GM21381 (cell line): ENCODE results near the gene LCORL.
"Not testable (repeated sequence)": the region's sequence is repeated elsewhere in the genome, so short reads cannot be mapped to it uniquely, and the experiment has no call there.

Experiments
- ATAC-seq: cut with Tn5 transposase; IDR thresholded peaks from one replicate; pipeline ENCODE4 v1.9.1; 2021; ENCODE audit warnings: mild to moderate bottlenecking, moderate library complexity; ENCODE audit not compliant: unreplicated experiment

LCORL gene

DNA sequence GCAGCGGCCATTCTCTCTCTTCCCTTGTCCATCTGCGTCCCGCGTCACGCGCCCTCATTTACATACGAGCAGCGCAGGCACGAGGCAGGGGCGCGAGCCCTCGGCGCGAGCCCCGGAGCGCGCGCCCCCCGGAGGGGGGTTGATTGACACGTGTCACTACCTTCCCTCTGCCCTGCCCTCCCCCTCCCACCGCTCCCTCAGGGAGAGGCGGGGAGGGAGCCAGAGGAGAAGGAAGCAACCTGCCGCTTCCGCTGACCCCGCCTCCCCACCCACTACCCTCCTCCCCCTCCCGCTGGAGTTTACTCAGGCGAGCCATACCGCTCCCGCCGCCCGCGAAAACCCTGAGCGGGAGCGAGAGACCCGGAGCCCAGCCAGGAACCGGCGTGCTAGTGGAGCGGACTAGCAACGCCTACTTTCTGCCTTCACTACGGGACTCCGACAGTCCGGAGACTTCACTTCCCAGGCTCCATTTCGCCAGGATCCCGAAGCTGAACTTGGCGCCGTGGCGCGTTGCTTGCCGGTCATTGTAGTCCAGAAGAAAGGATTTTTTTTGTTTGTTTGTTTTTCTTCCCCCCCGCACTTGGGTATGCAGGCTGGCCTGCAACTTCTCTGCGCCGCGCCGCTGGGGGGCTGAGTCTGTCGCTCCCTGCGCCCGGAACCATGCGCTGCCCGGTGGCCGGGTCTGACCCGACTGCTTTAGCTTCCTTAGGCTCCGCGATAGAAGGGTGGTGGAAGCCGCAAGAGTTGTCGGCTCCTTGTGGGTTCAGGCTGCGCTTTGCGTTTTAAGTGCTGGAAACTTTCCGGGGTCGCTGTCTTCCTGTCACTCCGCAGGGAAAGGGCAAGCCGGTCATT is at the start of gene LCORL:
Gene LCORL (minus strand): TSS at position 36 of the 852 bp plus-strand sequence. CDS start 4 bp downstream, at position 32.
- peak; percentile 74 for ATAC-seq

- no peak for ATAC-seq
Measured at GRCh38 chr4:18069810-18070209, 48.3 kb upstream of the LCORL start.

DNA sequence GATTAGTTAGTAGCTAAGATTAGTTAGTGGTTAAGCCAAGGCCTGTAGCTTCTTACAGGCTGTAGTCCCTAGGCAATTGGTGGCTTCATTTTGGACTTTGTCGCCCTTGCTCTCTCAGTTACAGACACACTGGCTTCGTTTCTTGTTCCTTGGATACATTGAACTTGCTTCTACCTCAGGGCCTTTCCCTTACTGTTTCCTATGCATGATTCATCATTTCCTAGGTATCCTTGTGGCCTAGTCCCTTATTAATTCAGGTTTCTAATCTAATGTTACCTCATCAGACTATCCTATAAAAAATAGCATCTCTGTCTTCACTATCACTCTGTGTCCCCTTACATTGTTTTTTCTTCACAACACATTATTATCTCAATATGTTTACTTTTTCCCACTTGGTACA is 45.5 kb upstream of the LCORL start:
- no peak for ATAC-seq

- ATAC-seq: no peak
Measured at GRCh38 chr4:18063079-18063478, 41.5 kb upstream of the LCORL start.

DNA sequence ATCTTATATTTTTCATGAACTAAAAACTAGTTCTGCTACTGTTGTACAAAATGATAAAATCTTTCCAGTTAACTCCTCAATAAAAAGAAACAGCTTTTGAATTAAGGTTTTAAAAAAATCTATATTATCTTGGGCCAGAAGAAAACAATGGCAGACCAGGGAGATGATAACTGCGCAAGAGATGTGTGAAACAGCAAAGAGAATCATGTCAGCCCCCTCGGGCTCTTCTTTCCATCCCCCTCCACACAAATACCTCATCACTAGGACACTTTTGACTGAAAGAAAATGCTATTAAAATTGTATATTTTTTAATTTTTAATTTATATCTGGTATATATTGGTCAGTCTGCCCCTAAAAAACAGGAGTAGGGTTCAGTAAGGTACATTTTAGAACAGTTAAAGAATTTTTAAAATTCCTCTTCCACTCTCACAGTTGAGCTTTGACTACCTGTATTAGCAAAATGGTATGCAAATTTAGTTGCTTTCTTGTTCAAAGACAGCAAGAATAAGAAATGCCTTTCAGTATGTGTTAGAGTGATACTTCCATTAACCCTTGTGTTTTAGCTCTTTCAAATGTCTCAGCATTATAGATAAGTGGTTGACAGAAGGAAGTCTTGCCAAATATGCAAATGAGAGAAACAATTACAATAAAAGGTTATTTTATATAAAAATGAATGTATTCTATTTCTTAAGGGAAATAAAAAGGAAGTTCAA is 36.4 kb upstream of the LCORL start:
- ATAC-seq: peak; percentile 56

DNA sequence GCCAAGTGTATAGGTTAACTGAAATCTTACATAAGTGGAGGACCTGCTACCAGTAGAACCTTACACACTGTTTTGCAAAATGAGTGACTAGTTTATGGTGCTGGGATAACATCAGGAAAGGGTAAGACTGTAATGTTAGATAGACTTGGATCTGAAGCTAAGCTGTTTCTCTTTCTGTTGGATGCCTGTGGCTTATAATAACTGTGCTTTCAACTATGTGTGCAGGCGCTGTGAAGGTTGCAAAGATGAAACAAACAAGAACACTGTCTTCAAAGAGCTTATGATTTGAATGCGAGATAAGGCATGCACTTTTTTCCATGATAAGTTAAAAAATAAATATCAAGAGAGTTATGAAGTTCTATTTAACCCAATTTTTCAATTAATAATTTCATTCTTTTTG is 34.5 kb upstream of the LCORL start:
- no peak for ATAC-seq

DNA sequence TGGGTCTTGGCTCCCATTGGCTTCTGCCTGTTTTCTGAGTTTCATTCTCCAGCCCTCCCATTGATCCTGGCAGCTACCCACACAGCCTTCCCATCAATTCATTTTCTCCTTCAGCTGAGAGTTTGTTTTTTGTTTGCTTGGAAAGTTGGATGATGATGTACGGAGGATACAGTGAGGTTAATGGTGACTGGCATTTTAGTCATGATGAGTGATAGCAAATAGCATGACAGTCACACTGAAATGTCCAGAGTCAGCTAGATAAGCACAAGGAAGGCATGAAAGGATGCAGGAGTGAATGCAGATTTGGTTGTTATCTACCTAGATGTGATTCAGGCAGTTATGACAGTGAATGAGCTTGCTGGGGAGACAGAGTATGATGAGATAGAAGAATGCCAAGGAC is 30.6 kb upstream of the LCORL start:
- ATAC-seq: no peak

DNA sequence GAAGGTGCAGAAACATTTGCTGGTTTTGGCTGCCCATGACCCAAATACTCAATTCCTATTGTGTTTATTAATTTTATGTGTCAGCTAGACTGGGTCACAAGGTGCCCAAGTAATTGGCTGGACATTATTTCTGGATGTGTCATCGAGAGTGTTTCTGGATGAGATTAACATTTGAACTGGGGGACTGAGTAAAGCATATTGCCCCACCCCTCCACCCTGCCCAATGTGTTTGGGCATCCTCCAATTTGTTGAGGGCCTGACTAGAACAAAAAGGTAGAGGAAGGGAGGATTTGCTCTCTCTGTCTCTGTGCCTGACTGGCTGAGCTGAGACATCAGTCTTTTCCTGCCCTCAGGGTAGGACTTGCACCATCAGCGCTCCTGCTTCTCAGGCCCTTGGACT is 29.7 kb upstream of the LCORL start:
- ATAC-seq: no peak

DNA sequence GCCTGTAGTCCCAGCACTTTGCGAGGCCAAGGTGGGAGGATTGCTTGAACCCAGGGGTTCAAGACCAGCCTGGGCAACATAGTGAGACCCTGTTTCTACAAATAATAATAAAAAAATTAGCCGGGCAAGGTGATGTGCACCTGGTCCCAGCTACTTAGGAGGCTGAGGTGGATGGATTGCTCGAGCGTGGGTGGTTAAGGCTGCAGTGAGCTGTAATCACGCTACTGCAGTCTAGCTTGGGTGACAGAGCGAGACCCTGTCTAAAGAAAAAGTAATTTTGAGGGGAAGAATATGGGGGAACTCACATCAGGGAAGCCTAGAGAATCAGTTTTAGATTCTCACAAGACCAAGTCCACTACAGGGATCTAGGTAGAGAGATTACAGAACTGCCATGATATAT is 28.9 kb upstream of the LCORL start:
- no peak for ATAC-seq

DNA sequence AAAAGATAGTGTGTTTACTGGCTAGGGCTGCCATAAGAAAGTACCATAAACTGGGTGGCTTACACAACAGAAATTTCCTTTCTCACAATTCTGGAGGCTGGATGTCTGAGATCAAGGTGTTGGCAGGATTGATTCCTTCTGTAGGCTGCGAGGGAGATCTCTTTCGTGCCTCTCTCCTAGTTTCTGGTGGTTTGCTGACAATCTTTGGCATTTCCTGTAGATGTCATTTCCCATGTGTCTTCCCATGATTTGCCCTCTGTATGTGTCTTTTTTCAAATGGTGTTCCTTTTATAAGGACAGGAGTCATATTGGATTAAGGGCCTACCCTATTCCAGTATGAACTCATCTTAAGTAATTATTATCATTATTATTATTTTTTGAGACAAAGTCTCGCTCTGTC is 27.9 kb upstream of the LCORL start:
- no peak for ATAC-seq

DNA sequence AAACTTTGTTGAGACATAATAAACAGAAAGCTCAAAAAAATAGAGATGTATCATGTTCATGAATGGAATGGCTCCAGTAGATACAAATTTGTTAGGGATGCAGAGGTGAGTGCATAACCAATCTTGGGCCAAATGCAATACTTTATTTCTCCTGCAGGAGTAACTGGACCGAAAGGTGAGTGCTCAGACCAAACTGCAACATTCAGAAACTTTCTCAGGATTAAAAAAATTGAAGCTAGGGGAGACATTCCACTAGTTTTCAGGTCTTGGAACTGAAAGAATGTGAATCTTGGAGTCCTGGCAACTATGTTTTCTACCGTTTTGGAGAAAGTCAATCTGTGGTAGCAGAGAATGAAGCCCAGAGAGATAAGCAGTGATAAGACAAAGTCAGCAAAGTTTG is 21.2 kb upstream of the LCORL start:
- no peak for ATAC-seq

GRCh38 chr4:18042012-18042411 is 20.5 kb upstream of the LCORL start:
- no peak for ATAC-seq

DNA sequence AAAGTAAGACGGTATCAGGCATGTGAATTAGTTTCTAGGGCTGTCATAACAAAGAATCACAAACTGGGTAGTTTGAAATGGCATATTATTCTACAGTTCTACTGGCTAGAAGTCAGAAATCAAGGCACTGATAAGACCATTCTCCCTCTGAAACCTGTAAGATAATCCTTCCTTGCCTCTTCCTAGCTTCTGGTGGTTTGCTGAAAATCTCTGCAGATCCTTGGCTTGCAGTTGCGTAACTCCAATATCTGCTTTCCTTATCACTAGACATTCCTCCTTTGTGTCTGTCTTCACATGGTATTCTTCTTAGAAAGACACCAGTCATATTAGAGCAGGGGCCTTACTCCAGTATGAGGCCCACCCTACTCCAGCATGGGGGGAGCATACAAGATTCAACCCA is 19.6 kb upstream of the LCORL start:
- ATAC-seq: no peak

DNA sequence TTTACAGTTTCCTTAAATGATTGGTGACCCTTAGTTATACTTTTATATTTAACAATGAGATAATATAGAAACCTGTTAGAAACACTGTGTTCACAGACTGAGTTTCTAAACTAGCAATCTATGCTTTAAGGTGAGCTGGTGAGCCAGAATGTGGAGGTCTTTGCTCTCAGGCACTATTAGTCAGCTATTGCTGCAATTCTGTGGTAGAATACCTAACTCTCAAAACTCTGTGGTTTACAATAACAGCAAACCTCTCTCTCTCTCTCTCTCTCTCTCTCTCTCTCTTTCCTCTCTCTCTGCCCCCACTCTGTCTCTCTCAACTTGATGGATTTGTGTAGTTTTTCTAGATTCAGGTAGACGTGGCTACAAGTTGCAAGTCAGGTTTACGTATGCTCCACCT is 17.6 kb upstream of the LCORL start:
- ATAC-seq: peak; percentile 63

DNA sequence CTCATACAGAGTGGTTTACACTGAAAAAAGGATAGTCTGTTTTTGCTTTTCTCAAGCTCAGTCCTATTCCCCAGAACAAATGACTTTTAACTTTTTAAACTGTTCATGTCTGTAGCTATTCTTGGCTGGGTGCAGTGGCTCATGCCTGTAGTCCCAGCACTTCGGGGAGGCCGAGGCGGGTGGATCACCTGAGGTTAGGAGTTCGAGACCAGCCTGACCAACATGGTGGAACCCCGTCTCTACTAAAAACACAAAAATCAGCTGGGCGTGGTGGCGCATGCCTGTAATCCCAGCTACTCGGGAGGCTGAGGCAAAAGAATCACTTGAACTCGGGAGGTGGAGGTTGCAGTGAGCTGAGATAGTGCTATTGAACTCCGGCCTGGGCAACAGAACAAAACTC is 14.8 kb upstream of the LCORL start:
- ATAC-seq: not testable (repeated sequence)

DNA sequence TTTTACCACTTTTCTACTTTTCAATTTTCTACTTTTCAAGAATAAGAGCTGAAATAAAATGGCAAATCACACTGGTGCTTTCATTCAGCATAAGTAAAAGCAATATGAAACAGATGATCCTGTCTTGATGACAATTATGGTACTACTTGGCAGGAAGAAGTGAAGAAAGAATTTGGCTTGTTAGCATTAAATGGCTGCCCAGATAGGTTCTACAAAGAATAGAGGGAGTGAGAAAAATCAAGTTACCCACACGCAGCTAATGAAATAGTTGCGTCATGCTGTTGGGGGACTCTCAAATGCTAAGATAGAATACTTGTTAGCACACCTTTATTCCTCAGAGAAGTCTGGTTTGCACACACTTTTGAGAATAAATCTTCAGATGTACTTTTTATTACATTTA is 12.5 kb upstream of the LCORL start:
- no peak for ATAC-seq

GRCh38 chr4:18033111-18034085 is 11.8 kb upstream of the LCORL start:
- no peak for ATAC-seq

DNA sequence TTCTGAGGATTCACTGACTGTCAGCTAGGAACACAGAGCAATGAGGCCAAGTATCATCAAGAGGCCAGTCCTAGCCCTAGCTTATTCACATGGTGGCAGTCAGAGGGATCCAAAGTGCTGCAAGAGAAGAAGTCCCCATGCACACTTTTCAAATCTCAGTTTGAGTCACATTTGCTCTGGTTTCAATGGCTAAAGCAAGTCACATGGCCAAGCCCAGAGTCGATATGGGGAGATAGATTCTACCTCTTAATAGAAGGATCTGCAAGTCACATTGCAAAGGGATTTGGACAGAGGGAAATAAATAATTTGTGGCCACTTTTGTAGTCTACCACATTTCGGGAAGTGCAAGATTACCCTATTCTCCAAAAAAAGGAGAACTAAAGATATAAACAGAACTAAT is 3.7 kb upstream of the LCORL start:
- ATAC-seq: no peak

DNA sequence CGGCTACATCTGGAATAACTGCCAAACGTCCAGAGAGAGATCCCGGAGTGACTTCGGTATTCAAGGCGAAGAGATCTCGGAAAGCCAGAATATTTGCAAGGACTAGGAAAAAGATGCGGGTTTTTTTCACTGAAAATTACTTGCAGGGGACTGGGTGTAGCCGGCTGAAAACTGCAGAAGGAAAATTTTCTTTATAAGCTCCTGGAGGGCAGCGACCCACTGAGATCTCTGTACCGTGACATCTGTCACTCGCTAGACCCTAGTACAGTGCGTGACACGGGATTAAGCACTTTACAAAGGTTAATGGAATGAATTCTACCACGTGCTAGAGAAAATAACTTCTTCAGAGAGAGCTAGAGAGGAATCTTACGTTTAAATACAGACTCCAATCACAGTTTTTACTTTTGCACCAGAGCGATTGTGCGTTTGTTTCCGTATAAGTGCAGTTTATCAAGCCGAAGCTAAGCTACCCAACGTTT is 1.1 kb upstream of the LCORL start:
- no peak for ATAC-seq

- no peak for ATAC-seq
Measured at GRCh38 chr4:18021470-18021719, 160 bp downstream of the LCORL start.
